ENCODE data around the gene LRMDA.

The LRMDA gene

DNA sequence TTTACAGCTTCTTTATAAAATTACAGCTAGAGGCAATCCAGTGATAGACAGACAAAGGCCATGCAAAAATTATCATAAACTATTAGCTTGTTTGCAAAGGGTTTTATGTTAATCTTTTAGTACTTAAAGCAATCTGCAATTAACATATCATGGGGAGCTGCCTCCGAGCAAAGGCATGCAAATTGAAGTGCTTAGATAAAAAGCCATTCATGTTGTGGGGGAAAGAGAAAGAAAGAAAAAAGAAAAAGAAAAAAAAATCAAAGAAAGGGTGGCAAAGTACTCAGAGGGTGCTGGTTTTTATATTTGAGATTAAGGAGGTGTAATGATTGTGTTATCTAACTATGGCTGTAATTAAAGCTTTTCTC lies 799.5 kb downstream of the LRMDA start:
- FAIRE-seq: no peak
- no peak for DNase-seq (ENCODE audit: low spot score)

DNA sequence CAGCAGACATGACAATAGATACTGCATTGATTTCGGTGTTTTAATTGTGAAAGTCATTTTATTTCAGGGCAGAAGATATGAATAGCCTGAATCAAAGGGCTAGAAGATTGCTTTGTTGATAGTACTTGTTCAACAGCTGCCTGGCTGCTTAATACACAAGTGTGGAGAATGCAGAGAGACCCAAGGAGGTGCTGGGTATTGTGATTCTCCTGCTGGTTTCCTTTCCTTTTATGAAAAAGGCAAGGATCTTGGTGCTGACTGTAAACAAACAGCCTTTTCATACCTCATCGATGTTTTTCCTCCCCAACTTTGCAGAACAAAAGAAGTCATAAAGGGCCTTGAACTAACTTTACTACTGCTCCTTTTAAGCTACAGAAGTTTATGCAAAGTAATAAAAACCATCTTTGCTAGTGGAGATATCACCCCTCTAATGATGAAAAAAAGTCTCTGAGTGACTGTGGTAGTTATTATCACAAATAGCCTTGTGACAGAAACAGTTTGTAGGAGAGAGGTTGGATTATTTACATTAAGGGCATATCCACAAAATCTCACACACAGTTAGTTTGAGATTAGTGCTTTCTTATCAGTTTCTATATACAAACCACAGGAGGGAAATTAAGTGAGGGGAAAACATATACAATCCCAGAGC lies 800.0 kb downstream of the LRMDA start:
- FAIRE-seq: no peak

DNA sequence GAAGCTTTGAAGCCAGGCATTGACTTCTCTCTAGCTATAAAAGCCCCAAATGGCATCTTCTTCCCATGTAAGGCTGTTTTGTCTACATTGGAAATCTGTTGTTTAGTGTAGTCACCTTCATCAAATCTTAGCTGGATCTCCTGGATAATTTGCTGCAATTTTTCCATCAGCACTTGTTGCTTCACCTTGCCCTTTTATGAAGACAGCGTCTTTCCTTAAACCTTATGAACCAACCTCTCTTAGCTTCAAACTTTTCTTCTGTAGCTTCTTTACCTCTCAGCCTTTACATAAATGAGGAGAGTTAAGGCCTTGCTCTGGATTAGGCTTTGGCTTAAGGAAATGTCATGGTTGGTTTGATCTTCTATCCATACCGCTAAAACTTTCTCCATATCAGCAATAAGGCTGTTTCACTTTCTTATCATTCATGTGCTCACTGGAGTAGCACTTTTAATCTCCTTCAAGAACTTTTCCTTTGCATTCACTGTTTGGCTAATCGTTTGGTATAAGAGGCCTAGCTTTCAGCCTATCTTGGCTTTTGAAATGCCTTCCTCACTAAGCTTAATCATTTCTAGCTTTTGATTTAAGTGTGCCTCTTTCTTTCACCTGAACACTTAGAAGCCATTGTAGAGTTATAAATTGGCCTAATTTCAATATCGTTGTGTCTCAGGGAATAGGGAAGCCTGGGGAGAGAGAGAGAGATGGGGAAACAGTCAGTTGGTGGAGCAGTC lies 803.2 kb downstream of the LRMDA start:
- DNase-seq (ENCODE audit: low spot score) (no peak), FAIRE-seq (no peak)

More for the DNA sequence above, 800.0 kb downstream of the LRMDA start:
- no peak for DNase-seq (ENCODE audit: low spot score)

DNA sequence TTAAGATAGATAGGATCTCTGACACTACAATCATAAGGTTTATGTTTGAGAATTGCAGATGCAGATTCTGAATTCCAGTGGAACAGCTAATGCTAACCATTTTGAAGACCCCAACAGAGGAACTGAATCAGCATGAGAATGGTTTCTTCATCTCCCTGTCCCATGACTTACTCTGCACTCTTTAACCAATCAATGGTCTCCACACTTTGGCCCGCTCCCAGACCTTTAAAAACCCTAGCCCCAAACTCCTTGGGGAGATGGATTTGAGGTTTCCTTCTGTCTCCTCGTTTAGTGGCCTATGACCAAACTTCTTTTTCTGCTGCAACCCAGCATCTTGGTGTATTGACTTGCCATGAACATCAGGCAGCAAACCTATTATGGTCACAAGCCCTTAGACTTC lies 804.9 kb downstream of the LRMDA start:
- DNase-seq (ENCODE audit: low spot score) (no peak), FAIRE-seq (no peak)

DNA sequence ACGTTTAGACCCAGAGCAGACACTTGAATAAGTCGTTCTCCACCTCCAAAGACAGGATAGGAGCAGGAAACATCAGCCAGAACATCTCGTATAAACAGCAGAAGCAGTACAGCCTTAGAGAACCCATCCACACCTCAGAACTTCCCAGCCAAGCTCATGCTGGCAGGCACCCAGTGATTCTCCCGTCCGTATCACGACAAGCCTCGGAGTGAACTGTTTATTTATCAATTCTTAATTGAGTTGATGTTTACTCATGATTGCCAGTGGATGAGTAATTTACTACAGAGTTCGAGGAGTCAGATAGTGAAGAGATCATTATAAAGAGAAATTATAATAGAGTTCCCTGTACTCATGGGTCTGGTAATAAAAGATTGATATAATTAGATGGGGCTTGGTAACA lies 811.5 kb downstream of the LRMDA start:
- FAIRE-seq (no peak), DNase-seq (ENCODE audit: low spot score) (no peak)

DNA sequence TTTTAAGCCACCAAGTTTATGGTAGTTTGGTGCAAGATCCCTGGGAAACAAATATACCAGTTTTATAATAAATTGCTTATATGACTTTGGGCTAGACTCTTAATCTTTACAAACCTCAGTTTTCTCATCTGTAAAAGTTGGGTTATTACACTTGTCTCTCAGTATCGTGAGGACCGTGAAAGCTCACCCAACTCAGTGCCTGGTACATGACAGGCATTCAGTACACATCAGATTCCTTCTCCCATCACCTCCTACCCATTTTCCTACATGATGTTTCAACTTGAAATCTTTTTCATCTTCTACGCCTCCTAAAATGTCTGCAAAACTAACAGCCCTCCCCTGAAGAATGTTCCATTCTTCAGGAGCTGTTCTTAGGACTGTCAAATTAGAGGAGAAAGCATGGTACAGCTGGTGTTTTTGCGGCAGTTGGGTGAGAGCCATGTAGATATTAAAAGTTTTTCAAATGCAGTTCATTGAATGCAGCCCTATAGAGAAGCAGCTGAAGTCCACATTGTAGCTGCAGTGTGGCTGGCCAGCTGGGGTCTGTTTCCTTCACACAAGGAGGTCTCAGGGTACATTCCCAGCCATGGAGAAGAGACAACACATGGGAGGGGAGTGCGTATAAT lies 812.8 kb downstream of the LRMDA start:
- DNase-seq (ENCODE audit: low spot score): no peak
- FAIRE-seq: no peak

DNA sequence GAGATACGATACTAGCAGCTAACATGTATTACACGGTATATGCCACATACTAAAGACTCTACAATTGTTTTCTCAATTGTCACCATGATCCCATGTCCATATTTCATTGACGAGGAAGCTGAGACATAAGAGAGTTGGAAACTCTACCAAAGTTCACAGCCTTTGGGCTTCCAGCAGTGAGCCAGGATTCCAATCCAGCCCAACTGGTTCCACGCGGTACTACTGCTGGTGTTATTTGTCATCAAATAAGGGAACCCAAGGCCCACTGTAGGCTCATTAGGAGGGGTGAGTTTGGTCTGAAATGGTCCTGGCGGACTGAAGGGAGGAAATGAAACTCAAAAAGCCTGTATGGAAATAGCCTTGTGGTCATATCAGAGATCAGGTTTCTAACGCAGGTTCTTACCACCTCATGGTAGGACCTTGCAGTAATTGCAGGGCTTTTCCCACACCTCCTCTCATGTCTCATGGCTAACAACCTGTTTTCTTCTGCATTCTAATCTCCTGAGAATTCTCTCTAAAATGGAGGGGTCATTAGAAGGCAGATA lies 814.6 kb downstream of the LRMDA start:
- DNase-seq (ENCODE audit: low spot score) (no peak), FAIRE-seq (no peak)

DNA sequence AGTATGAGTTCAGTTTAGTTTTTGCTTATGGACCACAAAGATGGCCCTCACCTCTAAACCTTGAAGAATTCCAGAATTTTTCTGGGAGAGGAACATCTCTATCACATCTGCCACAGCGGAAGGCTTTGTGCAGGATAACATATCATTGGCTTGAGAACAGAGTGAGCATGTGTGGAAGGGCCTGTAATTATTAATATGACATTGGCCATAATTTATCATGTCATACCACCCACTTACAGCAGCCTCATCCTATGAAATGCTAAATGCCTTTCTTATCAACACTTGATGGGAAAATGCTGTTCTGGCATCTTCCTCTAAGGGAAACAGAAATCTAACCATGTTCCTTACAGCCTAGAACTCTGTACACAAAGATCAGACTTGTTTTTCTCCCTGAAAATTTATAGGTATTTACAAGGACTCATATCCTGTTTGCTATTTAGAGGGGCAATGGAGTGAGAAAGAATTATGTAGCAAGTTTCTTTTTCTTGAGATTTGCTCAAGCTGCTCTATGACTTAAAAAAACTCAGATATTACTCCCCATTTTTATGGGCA lies 817.3 kb downstream of the LRMDA start:
- no peak for DNase-seq (ENCODE audit: low spot score)

DNA sequence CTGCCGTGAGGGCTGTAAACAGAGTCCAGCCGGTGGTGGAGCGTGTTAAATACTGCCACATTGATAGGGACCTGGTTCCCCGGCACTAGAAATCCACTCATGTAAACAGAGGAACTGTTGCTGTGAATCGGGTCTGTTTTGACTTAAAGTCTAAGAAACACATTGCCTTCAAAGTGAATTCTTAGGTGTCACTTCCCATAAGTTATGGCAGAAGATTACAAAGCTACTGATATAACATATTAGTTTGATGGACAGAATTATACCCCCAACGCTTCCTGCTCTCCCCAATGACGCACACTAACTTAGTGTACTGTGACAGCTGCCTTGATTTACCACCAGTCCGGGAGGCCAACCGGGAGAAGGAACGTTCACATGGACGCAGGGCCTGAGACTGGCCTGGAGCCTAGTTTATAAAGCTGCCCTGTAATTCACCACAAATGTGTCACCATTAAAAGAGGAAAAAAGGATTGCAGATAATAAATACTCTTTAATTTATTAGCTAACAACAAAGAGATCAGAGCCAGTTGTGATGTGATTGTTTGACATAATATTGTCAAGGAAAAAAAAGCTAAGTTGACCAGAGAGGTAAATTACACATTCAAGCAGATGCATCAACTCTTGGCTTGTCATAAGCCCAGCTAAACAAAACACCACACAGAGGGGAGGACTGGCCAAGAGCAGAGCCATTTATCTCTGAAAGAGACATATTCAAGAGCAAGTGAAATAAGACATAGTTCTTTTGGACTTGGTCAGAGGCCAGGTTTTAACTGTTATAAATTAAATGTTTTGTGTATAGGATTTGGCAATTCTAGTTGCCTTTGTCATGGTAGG lies 820.6 kb downstream of the LRMDA start:
- DNase-seq (ENCODE audit: low spot score): no peak
- FAIRE-seq: no peak

More for the DNA sequence above, 817.3 kb downstream of the LRMDA start:
- FAIRE-seq: no peak

DNA sequence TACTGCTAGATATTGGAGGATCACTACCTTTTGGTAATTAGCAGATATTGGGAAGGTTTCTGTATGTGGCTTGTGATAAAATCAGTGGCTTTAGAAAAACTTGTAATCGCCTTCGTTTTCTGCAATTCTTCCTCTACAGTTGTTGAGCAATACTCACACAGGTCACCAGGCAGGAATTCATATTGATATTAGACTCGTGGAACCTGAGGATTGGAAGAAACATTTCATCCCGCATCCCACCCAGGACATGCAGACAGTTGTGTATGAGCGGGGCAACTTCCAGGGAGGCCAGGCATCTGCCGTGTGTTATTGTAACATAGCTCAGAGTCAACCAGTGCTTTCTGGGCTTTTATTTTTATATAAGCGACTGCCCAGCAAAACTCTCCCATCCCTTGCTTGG lies 821.3 kb downstream of the LRMDA start:
- FAIRE-seq (no peak), DNase-seq (ENCODE audit: low spot score) (no peak)

DNA sequence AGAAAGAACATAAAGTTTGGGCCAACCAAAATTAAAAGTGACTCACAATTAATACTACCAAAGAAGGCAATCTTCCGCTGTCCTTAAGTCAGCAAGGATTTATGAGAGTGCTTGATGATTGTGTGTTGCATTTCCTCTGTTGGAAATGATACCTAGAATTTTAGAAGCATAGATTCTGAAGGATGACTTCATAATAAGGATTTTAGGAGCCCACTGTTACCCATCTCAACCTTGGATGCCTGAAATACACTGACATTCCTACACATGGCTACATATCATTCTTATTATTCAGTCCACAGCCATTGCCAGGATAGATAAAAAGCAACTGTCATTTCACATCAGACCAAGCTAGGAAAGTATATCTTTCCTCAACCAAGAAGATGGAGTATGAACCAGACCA lies 823.8 kb downstream of the LRMDA start:
- no peak for DNase-seq (ENCODE audit: low spot score)
- no peak for FAIRE-seq

DNA sequence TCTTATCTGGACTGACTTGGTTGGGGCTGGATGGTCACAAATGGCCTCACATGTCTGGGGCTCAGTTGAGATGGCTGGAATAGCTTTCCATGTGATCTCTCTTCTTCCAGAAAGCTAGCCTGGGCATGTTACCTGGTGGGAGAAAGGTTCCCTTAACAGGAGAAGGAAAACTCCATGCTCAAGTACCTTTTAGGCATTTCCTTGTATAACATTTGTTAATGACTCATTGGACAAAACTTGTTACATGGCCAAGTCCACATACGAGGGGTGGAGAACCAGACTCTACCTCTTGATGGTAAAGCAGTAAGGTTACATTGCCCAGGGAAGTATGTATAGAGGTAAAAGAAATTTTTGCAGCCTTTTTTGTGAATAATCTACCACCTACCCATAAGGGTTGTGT lies 826.4 kb downstream of the LRMDA start:
- no peak for FAIRE-seq
- no peak for DNase-seq (ENCODE audit: low spot score)

DNA sequence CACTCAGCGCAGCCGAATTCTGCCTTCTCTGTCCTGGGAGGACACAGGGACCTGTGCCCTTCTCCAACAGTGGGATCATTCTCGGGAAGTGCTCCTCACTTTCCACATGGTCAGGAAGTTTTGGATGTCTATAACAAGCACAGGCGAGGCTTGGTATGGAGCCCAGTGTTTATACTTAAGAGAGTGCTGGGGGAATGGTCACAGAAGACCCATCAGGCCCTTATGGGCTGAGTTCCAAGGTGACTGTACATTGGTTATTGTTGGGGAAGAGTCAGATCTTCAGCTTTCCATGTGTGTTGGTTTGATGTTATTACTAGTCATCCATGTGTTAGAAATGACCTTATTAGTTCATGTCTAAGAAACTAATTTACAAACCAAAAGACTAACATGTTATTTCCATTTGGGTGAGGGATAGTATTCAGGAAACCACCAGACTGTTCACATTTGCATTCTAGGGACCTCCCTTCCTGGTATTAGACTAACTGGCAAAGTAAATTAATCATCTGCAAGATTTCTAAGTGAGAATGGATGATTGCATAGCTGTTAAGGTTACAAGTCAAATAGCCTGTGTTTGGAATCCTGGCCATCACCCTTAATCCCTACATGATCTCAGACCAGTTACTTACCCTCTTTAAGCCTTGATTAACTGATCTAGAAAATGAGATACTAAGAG lies 834.2 kb downstream of the LRMDA start:
- DNase-seq (ENCODE audit: low spot score) (no peak), FAIRE-seq (no peak)

DNA sequence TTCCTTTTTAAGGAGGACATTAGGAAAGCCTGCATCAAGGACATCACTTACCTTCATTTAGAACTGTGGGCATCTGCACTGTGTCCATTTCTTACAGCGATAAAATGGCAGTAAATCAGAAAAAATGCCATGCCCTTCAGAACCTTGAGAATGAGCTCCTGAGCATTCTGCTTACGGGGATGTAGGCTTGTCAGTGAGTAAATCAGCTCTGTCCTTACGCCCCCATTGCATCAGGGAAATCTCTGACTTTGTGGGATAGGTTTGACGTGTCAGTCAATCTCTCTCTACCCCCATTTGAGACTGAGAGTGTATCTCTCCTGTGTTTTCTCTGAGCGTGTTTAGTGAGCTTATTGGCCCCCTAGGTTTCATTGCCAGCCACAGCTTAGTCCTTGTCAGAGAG lies 837.1 kb downstream of the LRMDA start:
- DNase-seq (ENCODE audit: low spot score) (no peak), FAIRE-seq (no peak)

DNA sequence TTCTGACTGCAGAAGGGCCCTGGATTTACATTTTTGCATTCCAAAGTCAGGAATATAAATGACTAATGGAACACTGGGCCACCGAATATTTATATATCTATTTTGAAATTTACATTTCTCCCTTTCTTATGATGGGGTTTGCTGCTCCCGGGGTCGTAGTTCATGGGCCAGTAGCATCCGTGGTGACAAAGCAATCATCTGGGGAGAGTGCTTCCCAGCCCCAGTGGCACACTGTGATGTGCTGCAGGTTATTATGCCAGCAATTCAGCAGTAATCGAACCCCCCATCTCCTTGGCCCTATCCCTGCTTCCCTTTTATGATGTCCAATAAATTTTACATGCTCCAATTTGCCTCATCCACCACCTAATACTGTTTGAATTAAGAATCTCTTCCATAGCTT lies 837.5 kb downstream of the LRMDA start:
- no peak for DNase-seq (ENCODE audit: low spot score)

DNA sequence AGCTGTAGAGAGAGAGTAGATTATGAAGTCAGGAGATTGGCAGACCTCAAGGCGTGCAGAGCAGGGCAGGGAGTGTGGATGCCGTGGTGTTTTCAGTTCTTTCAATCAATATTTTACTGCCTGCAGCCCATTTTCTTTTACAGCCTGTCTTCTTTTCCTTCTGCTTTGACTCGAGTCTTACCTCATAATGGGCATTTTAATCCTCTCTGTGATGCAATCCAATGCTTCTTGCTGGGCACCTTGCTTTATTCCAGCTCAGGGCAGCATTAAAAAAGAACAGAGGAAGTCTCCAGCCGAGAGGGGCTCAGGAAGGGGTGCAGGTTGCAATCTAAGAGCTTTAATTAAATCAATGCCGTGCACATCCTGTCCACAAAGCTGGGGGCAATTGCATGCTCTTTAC lies 839.0 kb downstream of the LRMDA start:
- FAIRE-seq: no peak
- no peak for DNase-seq (ENCODE audit: low spot score)

More for the DNA sequence above, 837.5 kb downstream of the LRMDA start:
- FAIRE-seq: no peak

DNA sequence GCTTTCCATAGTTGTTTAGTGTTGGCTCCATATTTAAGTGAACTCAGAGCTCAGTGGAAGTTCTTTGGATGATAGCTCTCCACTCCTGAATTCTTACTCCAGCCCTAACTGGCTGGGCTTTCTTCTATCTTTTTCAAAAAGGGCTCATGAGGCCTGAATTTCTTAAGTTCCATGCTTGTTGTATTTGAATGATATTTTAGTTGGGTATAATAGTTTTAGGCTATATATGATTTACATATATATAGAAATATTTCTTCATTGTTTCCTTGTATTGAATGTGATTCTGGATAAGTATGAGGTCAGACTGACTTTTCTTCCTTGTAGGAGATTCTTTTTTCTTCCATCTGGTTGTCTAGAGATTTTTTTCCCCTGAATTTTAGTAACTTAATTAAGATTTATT lies 843.5 kb downstream of the LRMDA start:
- DNase-seq (ENCODE audit: low spot score) (no peak), FAIRE-seq (no peak)

DNA sequence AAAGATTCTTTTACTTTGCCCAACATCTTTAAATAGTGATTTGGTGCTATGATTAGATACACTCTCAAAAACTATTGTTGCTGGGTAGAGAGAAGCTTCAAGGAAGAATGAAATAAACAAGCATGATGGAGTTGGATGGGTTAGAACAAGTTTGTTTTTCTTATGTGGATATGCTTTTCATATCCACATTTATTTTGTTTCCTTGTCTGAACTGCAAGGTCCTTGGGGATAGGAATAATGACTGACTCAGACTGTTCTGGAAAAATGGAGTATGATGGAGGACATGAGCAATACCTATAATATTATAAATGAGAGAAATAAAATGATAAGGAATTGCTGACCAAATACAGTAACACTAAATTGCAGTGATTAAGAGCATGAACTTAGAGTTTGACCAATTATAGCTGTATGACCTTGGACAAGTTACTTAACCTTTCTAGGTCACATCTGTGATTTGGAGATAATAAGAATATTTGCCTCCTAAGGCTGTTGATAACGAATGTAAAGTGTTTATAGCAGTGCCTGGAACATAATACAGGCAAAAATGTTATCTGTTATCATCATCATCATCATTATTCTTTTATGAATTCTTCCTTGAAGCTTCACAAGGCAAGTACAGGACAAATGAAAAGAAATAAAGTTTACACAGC lies 847.5 kb downstream of the LRMDA start:
- no peak for DNase-seq (ENCODE audit: low spot score)

DNA sequence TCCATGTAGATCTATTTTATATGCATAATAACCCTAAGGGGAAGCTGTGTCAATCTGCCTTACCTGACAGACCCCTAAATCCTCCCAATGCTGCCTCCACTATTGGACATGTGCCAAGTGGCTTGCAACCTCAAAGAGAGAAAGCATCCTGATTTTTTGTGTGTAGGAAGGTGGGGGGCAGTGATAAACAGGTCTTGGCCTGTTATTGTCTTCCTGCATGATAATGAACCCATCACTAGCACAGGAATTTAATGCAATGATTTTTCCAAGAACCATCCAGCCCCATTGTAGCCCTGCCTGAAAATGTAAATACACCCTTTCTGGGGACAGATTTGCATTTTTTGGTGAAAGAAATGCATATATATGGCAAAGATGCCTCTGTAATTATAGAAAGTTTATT lies 850.2 kb downstream of the LRMDA start:
- DNase-seq (ENCODE audit: low spot score) (no peak), FAIRE-seq (no peak)

More for the DNA sequence above, 847.5 kb downstream of the LRMDA start:
- FAIRE-seq: no peak

Measured in urothelium cell line (cell line).